GF-D8 (cell line): Measurements from ENCODE around the gene ALDH3B2.
"Not testable (repeated sequence)": the region's sequence is repeated elsewhere in the genome, so short reads cannot be mapped to it uniquely, and the experiment has no call there.

Experiments used
- DNase-seq: peaks from one replicate; lab custom pipeline; 2025; lab: John Stamatoyannopoulos, UW

ALDH3B2 gene

GRCh38 chr11:67674442-67674871, at the start of gene ALDH3B2:
ALDH3B2 (minus strand) TSS chr11:67674623; CDS start chr11:67666935, 7,688 bp downstream.
- no peak for DNase-seq

- DNase-seq: not testable (repeated sequence)
Observed at GRCh38 chr11:67723036-67723435, 48.6 kb upstream of the ALDH3B2 start.

- DNase-seq: not testable (repeated sequence)
Observed at GRCh38 chr11:67716226-67716625, 41.8 kb upstream of the ALDH3B2 start.

- DNase-seq: not testable (repeated sequence)
Observed at GRCh38 chr11:67715801-67716200, 41.4 kb upstream of the ALDH3B2 start.

- not testable (repeated sequence) for DNase-seq
Observed at GRCh38 chr11:67713892-67714509, 39.6 kb upstream of the ALDH3B2 start.

- DNase-seq: not testable (repeated sequence)
Observed at GRCh38 chr11:67711676-67712075, 37.3 kb upstream of the ALDH3B2 start.

GRCh38 chr11:67711212-67711611, 36.8 kb upstream of the ALDH3B2 start:
- DNase-seq: not testable (repeated sequence)

GRCh38 chr11:67709806-67710205, 35.4 kb upstream of the ALDH3B2 start:
- not testable (repeated sequence) for DNase-seq

GRCh38 chr11:67705264-67705663, 30.8 kb upstream of the ALDH3B2 start:
- DNase-seq: no peak

GRCh38 chr11:67704524-67704923, 30.1 kb upstream of the ALDH3B2 start:
- DNase-seq: no peak

GRCh38 chr11:67703709-67704108, 29.3 kb upstream of the ALDH3B2 start:
- not testable (repeated sequence) for DNase-seq

- DNase-seq: no peak
Observed at GRCh38 chr11:67700548-67701262, 26.3 kb upstream of the ALDH3B2 start.

- no peak for DNase-seq
Observed at GRCh38 chr11:67700141-67700540, 25.7 kb upstream of the ALDH3B2 start.

- no peak for DNase-seq
Observed at GRCh38 chr11:67699521-67699920, 25.1 kb upstream of the ALDH3B2 start.

- DNase-seq: no peak
Observed at GRCh38 chr11:67698247-67698646, 23.8 kb upstream of the ALDH3B2 start.

- no peak for DNase-seq
Observed at GRCh38 chr11:67697846-67698245, 23.4 kb upstream of the ALDH3B2 start.

- DNase-seq: no peak
Observed at GRCh38 chr11:67696998-67697397, 22.6 kb upstream of the ALDH3B2 start.

- no peak for DNase-seq
Observed at GRCh38 chr11:67695606-67696005, 21.2 kb upstream of the ALDH3B2 start.

GRCh38 chr11:67694875-67695555, 20.6 kb upstream of the ALDH3B2 start:
- DNase-seq: no peak

- no peak for DNase-seq
Observed at GRCh38 chr11:67691149-67691548, 16.7 kb upstream of the ALDH3B2 start.

GRCh38 chr11:67689178-67689577, 14.8 kb upstream of the ALDH3B2 start:
- DNase-seq: no peak

GRCh38 chr11:67687986-67688385, 13.6 kb upstream of the ALDH3B2 start:
- no peak for DNase-seq
